Immature natural killer cell (primary cell): ENCODE results near the gene MRPL14. TPM values are rescaled to one million over a fixed set of nuclear protein-coding genes. Genes with fewer than 3 reads are reported as not detected.

Source experiments
- DNase-seq, 3 donors: peaks; one replicate each; pipeline ENCODE4 v3.0.0; 2022; ENCODE audit warnings: mixed read lengths in 1 of 3
- H3K27ac Mint-ChIP-seq, 6 donors: one replicate each; pipeline ENCODE4 v1.8.0; 2020; ENCODE audit warnings: mixed read lengths in 6 of 6, mild to moderate bottlenecking in 5 of 6, inconsistent platforms in 4 of 6, moderate library complexity in 3 of 6
- H3K27me3 Mint-ChIP-seq, 3 donors: one replicate each; pipeline ENCODE4 v1.8.0; 2020 to 2021; ENCODE audit warnings: low read depth in 3 of 3, mild to moderate bottlenecking in 3 of 3, mixed read lengths in 3 of 3, moderate library complexity in 3 of 3, inconsistent platforms in 1 of 3
- H3K36me3 Mint-ChIP-seq, 3 donors: one replicate each; pipeline ENCODE4 v1.8.0; 2020; ENCODE audit warnings: mixed read lengths in 3 of 3, inconsistent platforms in 2 of 3, mild to moderate bottlenecking in 2 of 3
- H3K4me1 Mint-ChIP-seq, 2 donors: one replicate each; pipeline ENCODE4 v1.8.0; 2020; ENCODE audit warnings: inconsistent platforms in 2 of 2, mild to moderate bottlenecking in 2 of 2, mixed read lengths in 2 of 2, moderate library complexity in 1 of 2
- H3K4me3 Mint-ChIP-seq, 5 donors: one replicate each; pipeline ENCODE4 v1.8.0; 2020; ENCODE audit warnings: mild to moderate bottlenecking in 5 of 5, mixed read lengths in 5 of 5, inconsistent platforms in 3 of 5, moderate library complexity in 3 of 5
- H3K9me3 Mint-ChIP-seq, 6 donors: one replicate each; pipeline ENCODE4 v1.8.0; 2020; ENCODE audit warnings: mild to moderate bottlenecking in 6 of 6, mixed read lengths in 6 of 6, inconsistent platforms in 4 of 6, moderate library complexity in 3 of 6
- polyA plus RNA-seq, 3 donors: library from polyadenylated mRNA; unstranded; fragments of 300-500 nt; fragmentation: Illumina TruSeq; gene quantifications; one replicate each; pipeline ENCODE4 v1.2.3, GENCODE V29; 2021

Gene MRPL14
- polyA plus RNA-seq, 3 donors from 2014 or later = 107 to 178 (median 120) TPM

GRCh38 chr6:44082872-44083321 is 44.4 kb downstream of the MRPL14 start:
- peaks cover 2 to 4% (median 3%) of the 10 kb centered on the region in 3 donors for H3K27me3 Mint-ChIP-seq
- H3K4me3 Mint-ChIP-seq = no peak overlapping the region
- no peak overlapping the region for H3K27ac Mint-ChIP-seq
- H3K4me1 Mint-ChIP-seq = no peaks in the 10 kb centered on the region
- no peak for DNase-seq
- H3K9me3 Mint-ChIP-seq = no peaks in the 10 kb centered on the region
- H3K36me3 Mint-ChIP-seq = peaks cover 0 to 4% (median 0%) of the 10 kb centered on the region in 3 donors

GRCh38 chr6:44081753-44082152 is 45.5 kb downstream of the MRPL14 start:
- H3K4me1 Mint-ChIP-seq = no peaks in the 10 kb centered on the region
- no peaks in the 10 kb centered on the region for H3K9me3 Mint-ChIP-seq
- H3K4me3 Mint-ChIP-seq = no peak overlapping the region
- H3K27ac Mint-ChIP-seq = no peak overlapping the region
- no peak for DNase-seq
- peaks cover 0 to 4% (median 0%) of the 10 kb centered on the region in 3 donors for H3K36me3 Mint-ChIP-seq
- peaks cover 2 to 5% (median 3%) of the 10 kb centered on the region in 3 donors for H3K27me3 Mint-ChIP-seq

GRCh38 chr6:44080561-44081521 is 46.4 kb downstream of the MRPL14 start:
- H3K4me1 Mint-ChIP-seq = no peaks in the 10 kb centered on the region
- H3K27ac Mint-ChIP-seq = no peak overlapping the region
- peaks cover 3 to 7% (median 6%) of the 10 kb centered on the region in 3 donors for H3K27me3 Mint-ChIP-seq
- peaks cover 0 to 4% (median 0%) of the 10 kb centered on the region in 3 donors for H3K36me3 Mint-ChIP-seq
- no peak overlapping the region for H3K4me3 Mint-ChIP-seq
- H3K9me3 Mint-ChIP-seq = no peaks in the 10 kb centered on the region
- DNase-seq = no peak

DNA sequence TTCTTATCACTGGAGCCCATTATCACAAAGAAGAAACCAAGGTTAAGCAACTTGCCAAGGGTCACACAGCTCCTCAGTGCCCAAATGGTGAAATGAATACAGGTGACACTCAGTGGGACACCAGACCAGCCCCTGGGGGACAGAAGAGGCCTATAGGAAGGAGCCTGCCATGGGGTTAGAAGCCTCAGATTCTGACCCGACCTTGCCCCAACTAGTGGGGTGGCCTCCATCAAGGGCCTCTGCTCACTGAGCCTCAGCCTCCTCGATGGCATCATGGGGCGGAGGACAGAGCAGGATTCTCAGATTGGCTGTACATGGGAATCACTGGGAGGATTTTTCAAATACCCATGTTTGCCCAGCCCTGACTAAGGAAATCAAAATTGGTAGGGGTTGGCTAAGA is 47.6 kb downstream of the MRPL14 start:
- H3K4me1 Mint-ChIP-seq = peaks cover 0 to 2% of the 10 kb centered on the region in 2 donors
- H3K27me3 Mint-ChIP-seq = peaks cover 2 to 10% (median 8%) of the 10 kb centered on the region in 3 donors
- DNase-seq = no peak
- H3K36me3 Mint-ChIP-seq = peaks cover 0 to 4% (median 0%) of the 10 kb centered on the region in 3 donors
- H3K27ac Mint-ChIP-seq = no peak overlapping the region
- no peaks in the 10 kb centered on the region for H3K9me3 Mint-ChIP-seq
- H3K4me3 Mint-ChIP-seq = no peak overlapping the region

- Mint-ChIP-seq H3K9me3 (no peaks in the 10 kb centered on the region), H3K36me3 (peaks cover 0 to 4% (median 0%) of the 10 kb centered on the region in 3 donors), H3K4me3 (no peak overlapping the region), H3K27me3 (peaks cover 2 to 14% (median 10%) of the 10 kb centered on the region in 3 donors), H3K4me1 (peaks cover 6 to 9% of the 10 kb centered on the region in 2 donors), H3K27ac (no peak overlapping the region)
- peak; percentile 58 to 67 (median 59) for DNase-seq
Observed at GRCh38 chr6:44078827-44079671, 48.2 kb downstream of the MRPL14 start.

- Mint-ChIP-seq H3K27me3 (peaks cover 2 to 14% (median 10%) of the 10 kb centered on the region in 3 donors), H3K36me3 (peaks cover 0 to 4% (median 0%) of the 10 kb centered on the region in 3 donors), H3K9me3 (no peaks in the 10 kb centered on the region), H3K4me1 (peaks cover 12 to 14% of the 10 kb centered on the region in 2 donors), H3K27ac (no peak overlapping the region), H3K4me3 (no peak overlapping the region)
- no peak for DNase-seq
Observed at GRCh38 chr6:44078219-44078826, 48.9 kb downstream of the MRPL14 start.

GRCh38 chr6:44077214-44077946 is 49.9 kb downstream of the MRPL14 start:
- peaks cover 0 to 4% (median 0%) of the 10 kb centered on the region in 3 donors for H3K36me3 Mint-ChIP-seq
- DNase-seq = no peak
- no peaks in the 10 kb centered on the region for H3K9me3 Mint-ChIP-seq
- H3K4me1 Mint-ChIP-seq = peaks cover 14 to 15% of the 10 kb centered on the region in 2 donors
- no peak overlapping the region for H3K27ac Mint-ChIP-seq
- H3K4me3 Mint-ChIP-seq = no peak overlapping the region
- H3K27me3 Mint-ChIP-seq = peaks cover 5 to 17% (median 10%) of the 10 kb centered on the region in 3 donors

DNA sequence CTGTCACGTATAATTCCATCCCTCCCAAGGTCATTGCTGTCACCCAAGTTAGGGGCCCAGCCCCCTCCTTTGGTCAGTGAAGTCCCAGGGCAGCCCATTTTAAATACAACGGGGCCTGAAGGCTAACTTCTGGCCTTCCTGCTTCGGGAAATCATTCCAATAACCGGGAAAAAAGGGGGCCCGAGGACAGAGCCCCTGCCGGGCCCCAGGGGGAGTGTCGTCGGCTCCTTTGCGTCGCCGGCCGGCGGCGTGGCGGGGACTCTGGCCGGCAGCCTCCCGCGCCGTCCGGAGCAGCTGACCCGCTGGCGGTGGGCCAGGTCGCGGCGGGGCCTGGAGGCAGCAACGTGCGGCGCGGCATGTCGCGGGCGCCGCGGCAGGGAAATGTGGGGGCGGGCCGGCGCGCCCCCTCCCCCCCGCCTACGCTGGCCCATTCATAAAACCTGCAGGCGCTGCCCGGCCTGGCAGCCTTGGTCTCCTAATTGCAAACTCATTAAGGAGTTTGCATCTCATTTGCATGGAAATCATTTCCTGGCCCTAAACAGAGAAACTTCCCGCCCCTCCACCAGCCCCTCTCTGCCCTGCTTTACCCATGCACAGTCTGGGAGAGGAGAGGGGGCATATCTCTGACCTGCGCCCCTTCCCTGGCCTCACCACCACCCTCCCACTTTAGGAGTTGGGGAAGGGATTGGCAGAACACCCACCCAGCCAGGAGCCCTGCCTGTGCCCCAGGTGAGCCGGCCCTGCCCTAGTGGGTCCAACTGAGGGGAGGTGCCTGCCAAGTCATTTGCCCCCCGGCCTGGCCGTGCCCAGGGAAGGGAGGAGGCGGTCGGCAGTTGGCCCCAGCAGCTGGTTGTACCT is 50.7 kb downstream of the MRPL14 start:
- Mint-ChIP-seq H3K4me1 (peaks cover 14 to 18% of the 10 kb centered on the region in 2 donors), H3K36me3 (peaks cover 0 to 4% (median 0%) of the 10 kb centered on the region in 3 donors), H3K4me3 (no peak overlapping the region), H3K27ac (no peak overlapping the region), H3K9me3 (no peaks in the 10 kb centered on the region), H3K27me3 (peaks cover 5 to 17% (median 10%) of the 10 kb centered on the region in 3 donors)
- DNase-seq = no peak

GRCh38 chr6:44075647-44076355 is 51.5 kb downstream of the MRPL14 start:
- H3K27me3 Mint-ChIP-seq = peaks cover 7 to 16% (median 10%) of the 10 kb centered on the region in 3 donors
- H3K4me3 Mint-ChIP-seq = no peak overlapping the region
- H3K9me3 Mint-ChIP-seq = no peaks in the 10 kb centered on the region
- no peak overlapping the region for H3K27ac Mint-ChIP-seq
- H3K36me3 Mint-ChIP-seq = peaks cover 0 to 4% (median 0%) of the 10 kb centered on the region in 3 donors
- no peak for DNase-seq
- peaks cover 14 to 18% of the 10 kb centered on the region in 2 donors for H3K4me1 Mint-ChIP-seq

DNA sequence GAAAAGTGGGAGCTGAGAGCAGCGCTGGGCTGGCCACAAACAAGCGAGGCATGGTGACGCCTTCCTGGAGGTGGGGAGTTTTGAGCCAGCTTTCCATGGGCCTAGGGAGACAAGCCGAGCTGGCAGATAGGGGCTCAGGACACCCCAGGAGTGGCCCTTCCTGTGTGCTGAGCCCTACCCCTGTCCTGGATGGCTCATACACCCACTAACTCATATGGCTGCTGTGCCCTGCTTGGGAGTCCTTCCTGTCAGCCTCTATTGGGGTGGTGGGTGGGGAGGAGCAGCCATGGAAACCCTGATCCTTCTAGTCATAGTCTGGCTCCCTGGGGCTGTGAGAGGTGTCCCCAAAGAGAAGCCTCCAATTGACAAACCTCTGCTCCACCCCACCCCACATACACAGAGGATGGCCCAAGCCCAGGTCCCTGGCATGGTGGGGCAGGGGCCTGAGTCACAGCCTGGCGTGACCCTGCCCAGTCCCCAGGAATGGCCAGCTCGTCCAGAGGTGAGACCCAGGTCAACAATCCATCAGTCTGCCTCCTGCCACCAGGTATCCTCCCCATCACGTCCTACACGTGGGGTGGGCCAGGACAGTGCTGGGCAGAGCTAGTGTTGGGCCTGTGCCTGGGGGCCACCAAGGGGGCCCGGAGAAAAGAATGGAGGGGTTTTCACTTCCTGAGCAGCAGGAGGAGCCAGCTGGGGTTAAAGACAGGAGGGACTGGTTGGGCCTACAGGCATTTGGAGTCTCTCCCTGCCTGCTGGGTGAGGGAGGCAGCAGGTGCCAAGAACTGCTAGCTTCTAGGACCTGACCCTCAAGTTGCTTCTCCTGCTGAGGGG is 52.2 kb downstream of the MRPL14 start:
- peak overlapping the region in 1 of 6 donors; percentile 4 for H3K27ac Mint-ChIP-seq
- peaks cover 0 to 4% (median 0%) of the 10 kb centered on the region in 3 donors for H3K36me3 Mint-ChIP-seq
- DNase-seq = no peak
- H3K9me3 Mint-ChIP-seq = no peaks in the 10 kb centered on the region
- H3K4me1 Mint-ChIP-seq = peaks cover 14 to 18% of the 10 kb centered on the region in 2 donors
- peaks cover 7 to 16% (median 12%) of the 10 kb centered on the region in 3 donors for H3K27me3 Mint-ChIP-seq
- H3K4me3 Mint-ChIP-seq = peak overlapping the region in 3 of 5 donors; percentile 74 to 92 (median 77)

DNA sequence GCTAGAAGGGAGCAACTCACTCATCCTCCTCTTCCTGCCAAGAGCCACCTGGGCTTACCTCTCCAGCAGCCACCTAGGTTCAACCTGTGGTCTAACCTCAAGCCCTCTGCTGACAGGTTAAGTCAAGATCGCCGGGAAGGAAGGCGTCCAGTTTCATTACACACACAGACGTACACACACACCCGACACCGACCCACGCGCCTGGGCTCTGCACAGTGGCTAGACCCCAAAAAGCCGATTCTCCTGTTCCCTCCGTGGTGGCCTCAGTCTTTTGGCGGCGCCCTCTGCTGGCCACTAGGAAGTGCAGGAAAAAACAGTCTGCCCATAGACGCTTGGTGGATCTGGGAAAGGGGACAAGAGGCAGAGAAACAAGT is 52.8 kb downstream of the MRPL14 start:
- H3K9me3 Mint-ChIP-seq = no peaks in the 10 kb centered on the region
- H3K4me1 Mint-ChIP-seq = peaks cover 14 to 18% of the 10 kb centered on the region in 2 donors
- peak overlapping the region; percentile 74 to 93 (median 79) for H3K4me3 Mint-ChIP-seq
- peaks cover 7 to 16% (median 12%) of the 10 kb centered on the region in 3 donors for H3K27me3 Mint-ChIP-seq
- peaks cover 0 to 4% (median 0%) of the 10 kb centered on the region in 3 donors for H3K36me3 Mint-ChIP-seq
- H3K27ac Mint-ChIP-seq = peak overlapping the region in 2 of 6 donors; percentile 3 to 4
- DNase-seq = peak; percentile 57 to 68 (median 60)
